ENCODE data around the gene OSGIN1.

The OSGIN1 gene

GRCh38 chr16:84003038-84003437 is 50.0 kb downstream of the OSGIN1 start:
- no peak for DNase-seq (ENCODE audit: low spot score)

GRCh38 chr16:84004442-84004841 is 51.4 kb downstream of the OSGIN1 start:
- DNase-seq (ENCODE audit: low spot score): no peak

- DNase-seq (ENCODE audit: low spot score): no peak
Measured at GRCh38 chr16:84005391-84005790, 52.4 kb downstream of the OSGIN1 start.

GRCh38 chr16:84007520-84007919 is 54.5 kb downstream of the OSGIN1 start:
- DNase-seq (ENCODE audit: low spot score): no peak

GRCh38 chr16:84007965-84008364 is 54.9 kb downstream of the OSGIN1 start:
- DNase-seq (ENCODE audit: low spot score): no peak

- no peak for DNase-seq (ENCODE audit: low spot score)
Measured at GRCh38 chr16:84009282-84009681, 56.2 kb downstream of the OSGIN1 start.

GRCh38 chr16:84013787-84014569 is 60.9 kb downstream of the OSGIN1 start:
- no peak for DNase-seq (ENCODE audit: low spot score)

GRCh38 chr16:84014570-84015327 is 61.7 kb downstream of the OSGIN1 start:
- DNase-seq (ENCODE audit: low spot score): no peak

- DNase-seq (ENCODE audit: low spot score): no peak
Measured at GRCh38 chr16:84015399-84015798, 62.4 kb downstream of the OSGIN1 start.

Measured in globus pallidus (tissue), 1 donor.